ENCODE results near the gene ANKRD44. TPM values are rescaled to one million over a fixed set of nuclear protein-coding genes. Genes with fewer than 3 reads are reported as not detected.

Gene ANKRD44
- total RNA-seq, 4 donors from 2014 or later, result 1.8 to 6.3 (median 3.0) TPM

DNA sequence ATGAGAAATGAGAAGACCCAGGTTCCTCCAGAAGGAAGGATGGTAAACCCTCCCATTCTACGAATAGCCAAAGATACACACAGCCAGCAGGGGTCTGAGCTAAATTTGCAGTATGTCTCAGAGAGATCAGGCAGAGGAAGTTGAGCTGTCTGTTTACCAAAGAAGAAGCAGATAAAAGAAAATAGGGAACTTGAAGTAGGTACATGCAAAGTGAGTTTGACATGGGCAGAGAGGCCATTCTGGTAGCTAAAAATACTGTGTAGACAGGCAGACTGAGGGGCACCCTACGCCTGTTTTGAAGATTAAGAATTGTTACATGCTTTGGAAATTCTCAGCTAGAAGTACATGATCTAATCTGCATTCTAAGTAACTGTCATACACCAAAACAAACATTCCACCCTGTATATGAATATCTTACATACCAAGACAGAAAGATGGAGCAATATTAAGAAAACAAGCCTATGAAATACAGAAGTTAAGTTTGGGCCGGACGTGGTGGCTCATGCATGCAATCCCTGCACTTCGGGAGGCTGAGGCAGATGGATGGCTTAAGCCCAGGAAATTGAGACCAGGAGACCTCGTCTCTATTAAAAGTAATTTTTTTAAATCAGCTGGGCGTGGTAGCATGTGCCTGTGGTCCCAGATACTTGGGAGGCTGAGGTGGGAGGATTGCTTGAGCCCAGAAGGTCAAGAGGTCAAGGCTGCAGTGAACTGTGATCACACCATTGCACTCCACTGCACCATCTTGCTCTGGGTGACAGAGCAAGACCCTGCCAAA is 157.9 kb downstream of the ANKRD44 start:
- Histone ChIP-seq H3K4me1 (peaks cover 0 to 3% of the 10 kb centered on the region in 2 donors), H3K36me3 (no peaks in the 10 kb centered on the region), H3K27ac (no peak overlapping the region), H3K4me3 (no peak overlapping the region), H3K27me3 (no peaks in the 10 kb centered on the region), H3K9me3 (no peaks in the 10 kb centered on the region)
- DNase-seq (no peak), ATAC-seq (no peak)
- in situ Hi-C loops (cut with MboI; ENCODE audit: low sequenced_read_pairs in 4 of 4), result no loop called here
- intact Hi-C loops (cut with DNase I; ENCODE audit: low total_unique reads), result no loop called here
- TF ChIP-seq POLR2A (IDR thresholded peaks at IDR 0.05), result no peak
- TF ChIP-seq, protein P1, sequence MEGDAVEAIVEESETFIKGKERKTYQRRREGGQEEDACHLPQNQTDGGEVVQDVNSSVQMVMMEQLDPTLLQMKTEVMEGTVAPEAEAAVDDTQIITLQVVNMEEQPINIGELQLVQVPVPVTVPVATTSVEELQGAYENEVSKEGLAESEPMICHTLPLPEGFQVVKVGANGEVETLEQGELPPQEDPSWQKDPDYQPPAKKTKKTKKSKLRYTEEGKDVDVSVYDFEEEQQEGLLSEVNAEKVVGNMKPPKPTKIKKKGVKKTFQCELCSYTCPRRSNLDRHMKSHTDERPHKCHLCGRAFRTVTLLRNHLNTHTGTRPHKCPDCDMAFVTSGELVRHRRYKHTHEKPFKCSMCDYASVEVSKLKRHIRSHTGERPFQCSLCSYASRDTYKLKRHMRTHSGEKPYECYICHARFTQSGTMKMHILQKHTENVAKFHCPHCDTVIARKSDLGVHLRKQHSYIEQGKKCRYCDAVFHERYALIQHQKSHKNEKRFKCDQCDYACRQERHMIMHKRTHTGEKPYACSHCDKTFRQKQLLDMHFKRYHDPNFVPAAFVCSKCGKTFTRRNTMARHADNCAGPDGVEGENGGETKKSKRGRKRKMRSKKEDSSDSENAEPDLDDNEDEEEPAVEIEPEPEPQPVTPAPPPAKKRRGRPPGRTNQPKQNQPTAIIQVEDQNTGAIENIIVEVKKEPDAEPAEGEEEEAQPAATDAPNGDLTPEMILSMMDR (IDR thresholded peaks at IDR 0.05 in 4 of 5, conservative IDR thresholded peaks at IDR 0.05 in 1 of 5), result no peak

GRCh38 chr2:197149546-197149945 is 161.0 kb downstream of the ANKRD44 start:
- Histone ChIP-seq H3K36me3 (no peaks in the 10 kb centered on the region), H3K4me1 (peaks cover 0 to 3% of the 10 kb centered on the region in 2 donors), H3K27me3 (no peaks in the 10 kb centered on the region), H3K4me3 (no peak overlapping the region), H3K9me3 (no peaks in the 10 kb centered on the region), H3K27ac (no peak overlapping the region)
- DNase-seq (no peak), ATAC-seq (no peak)
- in situ Hi-C loops (cut with MboI; ENCODE audit: low sequenced_read_pairs in 4 of 4), result no loop called here
- TF ChIP-seq POLR2A (IDR thresholded peaks at IDR 0.05), result no peak
- TF ChIP-seq, protein P1 (IDR thresholded peaks at IDR 0.05 in 4 of 5, conservative IDR thresholded peaks at IDR 0.05 in 1 of 5), result no peak
- intact Hi-C loops (cut with DNase I; ENCODE audit: low total_unique reads), result no loop called here

DNA sequence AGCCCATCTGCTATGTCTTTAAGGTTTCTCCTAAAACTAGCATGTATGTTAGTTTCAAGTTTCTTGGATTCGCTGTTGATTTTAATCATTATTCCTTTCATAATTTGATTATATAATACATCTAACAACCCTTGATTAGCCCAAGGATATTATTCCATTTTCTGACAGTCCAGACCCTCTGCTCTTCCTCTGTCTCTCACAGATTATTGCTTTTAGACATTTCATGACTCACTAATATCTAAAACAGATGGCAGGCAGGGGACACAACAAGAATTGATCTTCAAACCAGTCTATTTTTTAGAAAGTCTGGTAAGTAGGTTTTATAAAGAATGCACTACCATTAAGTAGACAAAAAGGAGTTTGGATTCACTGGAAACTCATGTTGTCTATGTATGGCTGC is 162.2 kb downstream of the ANKRD44 start:
- ATAC-seq (no peak), DNase-seq (no peak)
- intact Hi-C loops (cut with DNase I; ENCODE audit: low total_unique reads) (no loop called here), in situ Hi-C loops (cut with MboI; ENCODE audit: low sequenced_read_pairs in 4 of 4) (no loop called here)
- H3K9me3 ChIP-seq, result no peaks in the 10 kb centered on the region
- no peak overlapping the region for H3K4me3 ChIP-seq
- no peaks in the 10 kb centered on the region for H3K27me3 ChIP-seq
- H3K4me1 ChIP-seq, result peaks cover 0 to 3% of the 10 kb centered on the region in 2 donors
- TF ChIP-seq POLR2A (IDR thresholded peaks at IDR 0.05), result no peak
- TF ChIP-seq, protein P1 (IDR thresholded peaks at IDR 0.05 in 4 of 5, conservative IDR thresholded peaks at IDR 0.05 in 1 of 5), result no peak
- H3K27ac ChIP-seq, result no peak overlapping the region
- no peaks in the 10 kb centered on the region for H3K36me3 ChIP-seq

GRCh38 chr2:197147942-197148341 is 162.6 kb downstream of the ANKRD44 start:
- TF ChIP-seq POLR2A (IDR thresholded peaks at IDR 0.05), result no peak
- TF ChIP-seq, protein P1 (IDR thresholded peaks at IDR 0.05 in 4 of 5, conservative IDR thresholded peaks at IDR 0.05 in 1 of 5), result no peak
- ATAC-seq (no peak), DNase-seq (no peak)
- peaks cover 0 to 3% of the 10 kb centered on the region in 2 donors for H3K4me1 ChIP-seq
- intact Hi-C loops (cut with DNase I; ENCODE audit: low total_unique reads) (no loop called here), in situ Hi-C loops (cut with MboI; ENCODE audit: low sequenced_read_pairs in 4 of 4) (no loop called here)
- no peak overlapping the region for H3K4me3 ChIP-seq
- H3K27me3 ChIP-seq, result no peaks in the 10 kb centered on the region
- no peaks in the 10 kb centered on the region for H3K9me3 ChIP-seq
- H3K36me3 ChIP-seq, result no peaks in the 10 kb centered on the region
- no peak overlapping the region for H3K27ac ChIP-seq

Data from gastrocnemius medialis (tissue), 4 donors.